GM18907 (cell line): ENCODE results near the gene IQGAP2.

Experiments used
- ATAC-seq: cut with Tn5 transposase; IDR thresholded peaks from one replicate; pipeline ENCODE4 v1.9.1; 2021; ENCODE audit warnings: mild to moderate bottlenecking, moderate library complexity; ENCODE audit not compliant: unreplicated experiment

IQGAP2 gene

DNA sequence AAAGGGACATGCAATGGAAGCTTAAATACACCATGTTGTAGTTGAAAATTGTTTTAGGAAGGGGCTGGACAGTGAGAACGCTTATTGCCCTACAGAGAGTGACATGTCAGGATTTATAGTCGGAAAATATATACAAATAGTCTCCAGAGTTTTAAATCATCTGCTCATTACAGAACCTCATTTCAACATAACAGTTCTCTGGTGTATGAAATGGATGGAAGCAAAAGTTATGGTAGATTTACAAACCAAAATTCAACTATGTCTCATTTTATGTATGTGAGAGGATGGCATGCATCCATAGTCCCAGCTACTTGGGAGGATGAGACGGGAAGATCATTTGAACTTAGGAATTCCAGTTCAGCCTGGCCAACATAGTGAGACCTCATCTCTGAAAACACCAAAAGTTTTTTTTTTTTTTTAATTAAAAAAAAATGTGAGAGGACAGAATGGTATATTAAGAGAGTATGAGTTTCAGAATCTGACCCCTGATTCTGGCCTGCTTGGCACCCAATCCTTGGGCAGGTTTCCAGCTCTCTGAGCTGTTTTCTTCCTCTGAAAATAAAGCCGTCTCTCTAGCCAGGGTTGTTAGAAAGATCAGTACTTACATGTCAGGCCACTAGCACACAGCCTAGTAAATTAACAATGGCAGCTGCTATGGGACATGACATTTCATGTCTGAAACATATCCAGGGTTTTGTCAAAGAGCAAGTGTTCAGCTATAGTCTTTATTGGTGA, 40.1 kb downstream of the IQGAP2 start:
- ATAC-seq = no peak

DNA sequence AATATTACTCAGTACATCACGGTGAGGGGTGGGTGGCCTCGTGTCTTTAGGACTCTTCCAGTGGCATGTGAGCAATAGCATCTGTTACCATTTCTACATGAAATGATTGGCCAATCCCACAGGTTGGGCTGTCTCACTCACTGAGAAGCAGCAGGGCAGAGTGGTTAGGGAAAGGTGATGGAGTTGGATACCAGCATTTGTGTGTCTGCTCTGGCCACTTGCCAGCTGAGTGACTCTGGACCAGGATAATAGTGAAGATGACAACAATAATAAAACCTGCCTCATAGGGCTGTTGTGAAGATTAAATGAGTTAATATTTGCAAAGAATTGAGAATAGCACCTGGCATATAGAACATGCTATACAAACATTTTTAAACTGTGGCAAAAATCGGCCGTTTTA, 42.0 kb downstream of the IQGAP2 start:
- ATAC-seq = no peak

DNA sequence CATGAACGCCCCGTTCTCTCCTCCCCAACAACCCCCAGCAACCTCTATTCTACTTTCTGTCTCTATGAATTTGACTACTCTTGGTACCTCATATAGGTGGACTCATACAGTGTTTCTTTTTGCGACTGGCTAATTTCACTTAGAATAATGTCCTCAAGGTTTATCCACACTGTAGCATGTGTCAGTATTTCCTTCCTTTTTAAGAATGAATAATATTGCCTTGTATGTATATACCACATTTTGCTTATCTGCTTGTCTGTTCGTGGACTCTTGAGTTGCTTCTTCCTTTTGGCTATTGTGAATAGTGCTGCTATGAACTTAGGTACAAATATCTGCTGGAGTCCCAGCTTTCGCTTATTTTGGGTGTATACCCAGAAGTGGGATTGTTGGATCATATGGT, 42.7 kb downstream of the IQGAP2 start:
- ATAC-seq = no peak

DNA sequence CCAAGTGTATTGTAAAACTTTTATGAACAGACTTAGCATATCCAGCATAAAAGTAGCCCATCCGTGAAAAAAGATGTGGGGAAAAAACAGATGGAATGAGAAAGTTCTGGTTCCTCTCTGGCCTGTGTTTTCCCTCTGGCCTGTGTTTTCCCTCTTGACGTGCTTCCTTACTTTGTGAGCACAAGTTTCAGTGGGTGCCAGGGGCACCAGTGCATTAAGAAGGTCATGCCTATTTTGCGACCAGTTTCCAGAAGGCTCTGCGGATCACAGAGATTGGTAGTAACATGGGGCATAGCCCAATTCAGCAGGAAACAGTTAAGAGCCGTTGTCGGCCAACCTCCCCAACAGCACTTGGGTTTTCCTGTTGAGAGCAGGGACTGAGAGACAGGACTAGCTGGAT, 43.7 kb downstream of the IQGAP2 start:
- no peak for ATAC-seq

DNA sequence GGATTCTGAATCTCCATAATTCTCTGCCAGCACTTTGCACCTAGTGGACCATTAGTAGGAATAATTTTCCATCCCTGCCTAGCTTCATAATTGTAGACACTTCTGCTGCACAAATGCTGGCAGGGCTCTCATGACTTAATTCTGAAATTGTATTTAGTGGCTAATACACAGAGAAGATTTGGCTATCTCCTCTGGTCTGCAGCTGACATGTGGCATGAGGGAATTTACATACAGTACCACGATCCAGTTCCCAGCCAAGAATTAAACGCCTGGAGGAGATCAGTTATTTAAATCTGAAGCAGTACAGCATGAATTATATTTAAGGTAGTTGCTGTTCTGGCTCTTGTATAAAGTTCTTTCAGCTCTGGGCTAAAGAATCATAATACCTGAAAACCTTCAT, 46.5 kb downstream of the IQGAP2 start:
- ATAC-seq = no peak

DNA sequence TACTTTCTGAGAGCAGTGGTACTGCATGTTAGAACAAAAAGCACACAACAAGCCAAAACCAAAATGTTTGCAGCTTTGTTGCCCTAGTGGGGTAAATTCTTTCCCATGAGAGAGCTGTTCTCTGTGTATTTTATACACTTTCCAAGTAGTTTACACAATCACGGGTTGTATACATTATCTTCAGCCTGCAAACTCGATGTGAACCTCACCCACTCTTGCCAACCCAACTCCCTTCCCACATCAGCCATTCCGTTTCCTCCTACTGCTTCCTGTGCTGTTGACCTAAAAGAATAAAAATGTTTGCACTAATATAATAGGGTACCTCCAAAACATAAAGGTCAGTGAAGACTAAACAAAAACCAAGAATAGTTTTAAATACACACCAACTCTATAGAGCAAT, 47.0 kb downstream of the IQGAP2 start:
- no peak for ATAC-seq

DNA sequence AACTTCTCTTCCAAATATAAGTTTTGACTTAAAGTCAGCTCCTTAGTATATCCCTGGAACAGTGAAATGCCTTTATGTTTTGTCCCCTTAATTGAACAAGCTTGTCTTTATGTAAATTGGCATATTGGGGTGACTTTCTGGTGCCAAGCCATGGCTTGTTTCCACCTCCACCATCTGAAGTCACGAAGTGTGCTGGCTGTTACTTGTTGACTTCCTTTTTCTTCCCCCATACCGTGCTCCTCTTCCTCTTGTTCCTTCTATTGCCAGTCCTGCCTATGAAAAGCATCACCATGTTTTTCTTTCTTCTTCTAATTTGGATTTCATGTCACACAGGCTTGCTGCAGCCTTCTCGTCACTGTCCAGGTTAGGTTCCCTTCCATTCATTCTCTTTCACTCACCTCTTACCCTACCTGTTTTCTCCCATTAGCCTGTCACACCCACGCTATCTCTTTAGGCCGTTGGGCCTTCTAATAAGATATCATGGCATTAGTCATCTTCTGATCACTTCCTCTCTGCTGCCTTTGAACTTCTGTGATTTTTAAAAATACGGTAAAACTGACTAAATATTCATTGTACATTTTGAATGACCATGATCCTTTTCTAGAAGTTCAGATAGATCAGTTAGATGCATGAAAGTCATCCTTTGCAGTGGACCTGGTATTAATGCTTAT, 48.1 kb downstream of the IQGAP2 start:
- no peak for ATAC-seq

DNA sequence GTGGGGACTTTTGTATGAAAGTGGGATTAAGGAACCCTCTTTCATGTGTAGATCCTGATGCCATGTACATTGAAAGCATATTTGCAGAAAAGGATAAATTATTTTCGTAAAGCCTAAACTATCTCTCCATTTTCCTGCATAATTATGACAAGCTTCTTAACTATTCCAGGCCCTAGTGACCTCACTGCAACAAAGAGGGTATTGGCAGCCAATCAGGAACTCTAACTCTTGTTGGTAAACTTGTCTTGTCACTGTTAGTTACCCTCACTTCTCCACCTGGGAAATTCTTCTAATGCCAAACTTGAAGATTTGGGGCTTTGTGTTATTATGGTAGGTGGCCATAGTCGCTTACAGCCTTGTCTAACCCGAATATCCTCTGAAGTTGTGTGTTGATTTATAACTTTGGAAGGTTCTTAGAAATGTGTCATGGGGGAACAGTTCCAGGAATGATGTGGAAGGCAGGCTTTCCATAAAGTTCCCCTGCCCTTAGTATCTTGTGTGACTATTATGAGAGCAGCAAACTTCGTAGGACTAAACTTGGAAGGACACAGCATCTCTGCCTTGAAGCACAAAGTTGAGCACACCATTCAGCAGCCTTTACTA, 52.5 kb downstream of the IQGAP2 start:
- no peak for ATAC-seq

DNA sequence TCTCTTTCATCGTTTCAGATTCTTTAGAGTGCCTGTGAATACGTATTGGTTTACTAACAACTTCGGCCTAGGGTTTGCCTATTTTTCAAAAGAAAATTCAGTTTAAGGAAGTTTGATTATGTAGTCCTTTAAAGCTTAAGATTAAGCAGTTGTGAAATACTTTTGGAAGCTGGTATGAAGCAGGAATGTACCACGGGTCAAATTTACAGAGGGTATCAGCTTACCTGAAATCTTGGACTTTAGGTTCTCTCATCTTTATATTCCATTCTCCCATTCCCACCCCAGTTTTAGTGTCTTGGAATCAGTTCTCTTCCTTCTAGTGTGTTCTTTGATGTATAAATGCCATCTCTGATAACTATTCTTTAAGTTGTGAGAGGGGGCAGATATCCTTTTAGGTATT, 53.2 kb downstream of the IQGAP2 start:
- ATAC-seq = no peak

DNA sequence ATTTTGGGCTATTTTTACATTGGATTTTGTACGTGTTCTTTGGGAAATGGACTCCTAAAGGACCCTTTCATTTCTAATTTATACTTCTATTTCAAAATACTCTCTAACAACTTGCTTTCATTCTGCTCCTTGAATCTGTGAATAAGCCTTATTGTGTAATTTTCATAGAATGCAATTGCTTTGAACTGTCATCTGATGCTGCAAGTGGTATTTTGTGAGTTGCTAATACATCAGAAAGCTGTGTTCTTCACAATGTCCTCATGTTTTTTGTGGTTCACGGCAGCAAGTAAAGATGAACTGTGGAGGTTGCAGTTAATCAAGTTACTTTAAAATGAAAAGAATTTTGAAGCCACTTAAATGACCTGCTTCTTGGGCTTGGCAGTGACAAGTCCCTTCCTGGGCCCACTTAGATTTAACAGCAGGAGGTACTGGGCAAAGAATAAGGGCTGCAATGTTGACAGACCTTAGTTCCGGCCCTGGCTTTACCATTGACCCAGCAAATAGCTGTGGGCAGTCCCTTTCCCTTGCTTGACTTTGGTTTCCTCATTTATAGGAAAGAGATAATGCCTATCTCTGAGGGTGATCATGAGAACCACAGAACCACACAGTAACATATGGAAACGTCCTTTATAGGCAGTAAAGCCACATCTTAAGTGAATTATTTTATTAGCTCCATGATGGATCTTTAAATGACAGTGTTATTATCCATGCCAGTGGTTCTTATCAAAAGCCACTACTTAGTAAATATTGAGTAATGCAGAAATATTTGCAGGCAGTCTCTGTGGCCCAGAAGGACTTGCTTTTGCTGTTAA, 54.8 kb downstream of the IQGAP2 start:
- ATAC-seq = no peak

DNA sequence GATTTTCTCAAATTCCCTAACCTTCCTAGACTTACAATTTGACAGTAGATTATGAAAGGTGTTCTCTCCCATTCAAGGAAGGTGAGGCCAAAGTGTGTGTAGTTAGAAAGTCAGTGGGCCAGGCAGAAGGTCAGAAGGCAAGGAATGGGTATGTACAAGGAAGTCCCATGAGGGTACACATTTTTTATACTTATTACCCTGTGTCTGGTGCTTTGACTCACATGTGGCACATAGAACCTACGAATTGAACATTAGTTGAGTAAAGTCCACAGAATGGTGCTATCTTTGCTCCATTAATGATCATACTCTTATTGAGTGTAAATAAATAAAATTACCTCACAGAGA, 55.4 kb downstream of the IQGAP2 start:
- no peak for ATAC-seq

DNA sequence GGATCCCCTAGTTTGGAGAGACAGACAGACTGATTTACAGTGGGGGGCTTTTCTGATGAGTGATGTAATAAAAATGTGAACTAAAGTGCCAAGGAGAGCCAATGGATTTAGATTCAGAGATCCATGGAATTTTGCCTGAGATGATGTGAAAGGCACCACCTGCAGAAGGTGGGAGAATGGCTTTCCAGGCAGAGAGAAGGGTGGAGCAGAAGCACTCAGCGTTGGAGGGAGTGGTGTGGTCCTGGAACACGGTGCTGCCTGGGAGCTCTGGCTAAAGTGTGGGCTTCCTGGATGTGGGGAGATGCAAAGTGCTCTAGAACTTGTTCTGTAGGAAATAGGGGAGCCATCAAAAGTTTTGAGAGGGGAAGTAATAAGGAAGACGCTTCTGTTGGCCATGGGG, 57.0 kb downstream of the IQGAP2 start:
- ATAC-seq = no peak

DNA sequence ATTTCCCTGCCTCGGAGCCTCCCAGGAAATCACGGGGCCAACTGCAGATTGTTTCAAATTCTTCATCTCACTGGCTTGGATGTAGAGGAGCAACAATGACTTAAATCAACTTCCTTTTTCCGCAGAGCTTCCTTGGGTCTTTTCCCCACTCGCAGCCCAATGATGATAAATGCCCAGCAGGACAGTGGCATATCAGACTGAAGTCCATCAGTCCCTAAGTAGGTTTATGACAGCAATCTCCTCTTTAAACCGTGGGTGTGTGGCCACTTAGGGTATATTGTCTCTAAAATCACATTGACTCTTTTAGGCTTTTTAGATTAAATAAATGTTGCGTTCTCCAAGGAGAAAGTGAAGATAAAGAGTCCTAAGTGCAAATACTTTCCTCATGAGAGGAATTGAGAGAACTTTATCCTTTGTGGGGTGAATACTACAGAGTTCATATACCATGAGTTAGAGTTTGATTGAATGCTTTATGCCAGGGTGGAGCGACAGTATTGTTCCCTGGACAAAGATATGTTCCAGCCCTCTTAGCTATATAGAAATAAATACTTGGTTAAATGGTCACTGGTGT, 59.1 kb downstream of the IQGAP2 start:
- no peak for ATAC-seq

DNA sequence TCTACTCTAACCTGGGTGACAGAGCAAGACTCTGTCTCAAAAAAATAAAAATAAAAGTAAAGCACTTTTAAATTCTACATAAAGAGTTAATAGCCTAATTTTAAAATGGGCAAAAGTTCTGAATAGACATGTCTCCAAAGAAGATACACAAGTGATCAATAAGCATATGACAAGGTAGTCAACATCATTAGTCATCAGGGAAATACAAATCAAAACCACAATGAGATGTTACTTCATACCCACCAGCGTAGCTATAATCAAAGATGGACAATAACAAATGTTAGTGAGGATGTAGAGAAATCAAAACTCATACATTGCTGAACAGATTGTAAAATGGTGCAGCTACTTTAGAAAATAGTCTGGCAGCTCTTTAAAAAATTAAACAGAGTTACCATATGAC, 64.1 kb downstream of the IQGAP2 start:
- ATAC-seq = no peak

DNA sequence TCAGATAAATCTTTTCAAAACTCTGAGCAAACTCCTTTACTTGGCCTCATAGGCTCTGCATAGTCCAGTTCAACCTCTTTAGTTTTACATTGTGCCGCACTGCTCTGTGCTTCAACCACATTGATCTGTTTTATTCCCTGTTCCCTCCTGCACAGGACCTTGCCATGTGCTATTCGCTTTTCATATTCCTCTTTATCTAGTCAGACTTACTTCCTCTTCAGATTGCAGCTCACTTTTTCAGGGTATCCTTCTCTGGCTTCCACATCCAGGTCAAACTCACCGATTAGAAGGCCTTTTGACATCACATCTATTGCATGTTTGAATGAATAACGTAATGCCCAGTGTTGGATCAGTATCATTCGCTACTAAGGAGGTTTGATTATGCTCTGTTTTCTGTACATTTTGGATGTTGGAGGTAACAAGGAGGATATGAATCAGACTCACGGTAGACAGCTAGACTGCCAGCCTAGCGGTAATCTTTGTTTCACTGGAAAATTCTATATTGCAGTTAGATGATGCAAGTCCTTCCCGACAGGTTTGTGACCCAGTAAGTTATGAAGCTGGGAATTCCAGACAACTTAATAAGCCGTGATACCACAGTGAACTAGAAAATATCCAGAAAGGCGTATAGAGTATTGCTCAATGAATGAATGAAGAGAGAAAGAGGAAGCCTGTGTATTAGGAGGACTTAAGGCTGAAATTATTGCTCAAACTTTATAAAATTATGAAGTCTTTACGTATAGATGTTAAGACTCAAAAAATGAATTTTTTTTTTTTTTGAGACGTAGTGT, 65.7 kb downstream of the IQGAP2 start:
- no peak for ATAC-seq

DNA sequence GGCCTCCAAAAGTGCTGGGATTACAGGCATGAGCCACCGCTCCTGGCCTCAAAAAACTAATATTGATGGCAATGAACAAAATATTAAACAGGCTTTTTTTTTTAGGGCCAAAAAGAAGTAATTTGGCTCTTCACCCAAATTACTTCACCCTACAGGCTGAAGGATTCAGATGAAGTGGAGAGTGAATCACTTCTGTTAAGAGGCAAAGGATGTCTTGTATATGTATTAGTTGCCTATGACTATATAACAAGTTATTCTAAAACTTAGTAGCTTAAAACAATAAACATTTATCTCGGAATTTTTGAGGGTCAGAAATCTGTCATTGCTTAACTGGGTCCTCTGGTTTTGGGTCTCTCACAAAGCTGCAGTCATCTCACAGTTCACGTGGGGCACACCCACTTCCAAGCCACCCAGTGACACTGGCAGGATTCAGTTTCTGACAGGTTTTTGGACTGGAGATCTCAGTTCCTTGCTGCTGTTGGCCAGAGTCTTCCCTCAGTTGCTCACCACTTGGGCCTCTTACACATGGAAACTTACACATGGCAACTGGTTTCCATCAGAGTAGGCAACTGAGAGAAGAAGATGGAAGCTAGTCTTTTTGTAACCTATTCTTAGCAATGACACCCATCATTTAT, 66.7 kb downstream of the IQGAP2 start:
- no peak for ATAC-seq

DNA sequence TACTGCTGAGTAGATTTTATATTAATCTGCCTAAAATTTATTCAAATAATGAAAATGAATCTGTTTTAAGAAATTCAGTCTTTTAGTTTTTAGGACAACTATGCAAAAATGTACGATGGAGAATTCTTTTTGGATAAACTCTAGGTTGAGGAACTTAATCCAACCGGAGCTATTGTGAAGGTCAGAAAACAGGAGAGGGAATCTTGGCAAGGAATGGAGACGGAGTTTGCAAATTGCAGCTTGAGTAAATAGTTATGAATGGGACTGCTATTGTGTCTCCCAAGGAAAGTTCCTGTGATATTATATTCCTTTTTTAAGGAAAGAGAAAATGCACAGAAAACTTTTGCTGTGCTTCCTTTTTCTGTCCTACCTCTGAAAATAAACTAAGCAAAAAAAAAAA, 67.9 kb downstream of the IQGAP2 start:
- ATAC-seq = no peak

DNA sequence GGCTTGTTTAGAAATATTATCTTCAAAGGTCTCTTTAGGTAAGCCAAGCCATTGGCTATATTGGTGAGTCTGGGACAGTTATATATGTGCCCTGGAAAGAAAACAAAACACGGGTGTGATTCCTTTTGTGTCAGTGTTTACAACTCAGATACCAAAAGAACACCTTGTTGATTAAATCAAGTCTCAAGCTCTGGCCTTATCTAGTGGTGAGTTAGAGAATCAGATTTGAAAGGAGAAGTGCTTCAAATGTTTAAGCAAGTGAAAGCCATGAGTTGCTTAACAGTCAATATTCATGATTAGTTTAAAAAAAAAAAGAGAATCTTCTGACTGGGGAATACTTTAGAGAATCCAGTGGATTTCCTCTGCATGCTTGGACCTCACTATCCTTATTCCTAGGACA, 68.3 kb downstream of the IQGAP2 start:
- no peak for ATAC-seq

DNA sequence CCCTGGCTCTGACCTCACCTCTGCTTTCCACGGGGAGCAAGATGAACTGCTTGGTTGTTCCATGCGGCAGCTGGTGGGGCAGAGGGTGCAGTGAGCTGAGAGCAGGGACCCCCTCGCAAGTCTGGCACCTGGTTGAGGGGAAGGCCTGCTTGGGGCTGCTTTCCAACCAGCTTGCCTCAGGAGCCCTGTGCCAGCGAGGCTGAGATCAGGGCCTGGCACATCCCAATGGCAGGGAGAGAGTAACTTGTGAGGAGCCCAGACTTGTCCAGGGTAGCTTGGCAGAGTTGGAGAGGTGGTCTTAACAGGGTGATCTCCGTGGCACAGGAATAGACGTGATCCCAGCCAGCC, 68.9 kb downstream of the IQGAP2 start:
- no peak for ATAC-seq

DNA sequence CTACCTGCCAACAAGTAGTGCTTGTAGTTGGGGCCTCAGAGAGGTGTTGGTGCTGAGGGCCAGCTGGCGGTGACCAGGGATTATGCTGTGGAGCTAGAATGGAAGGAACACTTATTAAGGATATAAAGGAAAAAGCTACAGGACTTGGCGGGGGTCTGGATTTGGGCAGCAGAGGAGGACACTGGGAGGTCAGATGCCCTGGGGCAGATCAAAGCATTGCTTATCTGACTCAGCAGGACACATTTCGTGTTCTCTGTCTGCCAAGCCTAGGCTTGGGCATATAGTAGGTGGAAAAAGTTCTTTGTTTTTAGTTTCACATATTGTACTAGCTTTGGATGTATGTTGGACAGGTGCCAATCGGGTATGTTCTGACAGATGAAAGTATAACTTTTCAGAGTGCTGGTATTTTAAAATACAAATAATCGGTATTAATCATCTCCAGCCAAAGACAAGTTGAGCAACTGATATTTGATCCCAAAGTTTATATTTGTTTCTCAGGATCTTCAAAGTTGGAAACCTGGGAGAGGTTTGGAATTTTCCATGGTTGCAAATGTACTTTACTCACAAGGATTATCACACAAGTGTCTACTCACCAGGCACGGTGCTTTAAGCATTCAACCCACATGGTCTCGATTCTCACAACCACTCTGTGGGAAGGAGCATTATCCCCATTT, 69.4 kb downstream of the IQGAP2 start:
- ATAC-seq = no peak
